HG03439 (cell line): ENCODE data around the gene VSIG1.

ENCODE experiments used
- ATAC-seq: cut with Tn5 transposase; IDR thresholded peaks from one replicate; pipeline ENCODE4 v1.9.1; 2021; ENCODE audit warnings: mild to moderate bottlenecking, moderate library complexity; ENCODE audit not compliant: unreplicated experiment

VSIG1 gene

GRCh38 chrX:108064001-108064400 lies 19.1 kb downstream of the VSIG1 start:
- ATAC-seq: no peak

GRCh38 chrX:108064613-108065012 lies 19.7 kb downstream of the VSIG1 start:
- peak; percentile 53 for ATAC-seq

- ATAC-seq: no peak
Observed at GRCh38 chrX:108068121-108068520, 23.3 kb downstream of the VSIG1 start.

GRCh38 chrX:108070891-108071290 lies 26.0 kb downstream of the VSIG1 start:
- ATAC-seq: no peak

GRCh38 chrX:108071578-108071977 lies 26.7 kb downstream of the VSIG1 start:
- no peak for ATAC-seq

GRCh38 chrX:108072746-108073145 lies 27.9 kb downstream of the VSIG1 start:
- ATAC-seq: no peak

GRCh38 chrX:108081110-108081509 lies 36.2 kb downstream of the VSIG1 start:
- ATAC-seq: no peak

- ATAC-seq: no peak
Observed at GRCh38 chrX:108087792-108088191, 42.9 kb downstream of the VSIG1 start.

GRCh38 chrX:108088511-108088910 lies 43.6 kb downstream of the VSIG1 start:
- no peak for ATAC-seq

GRCh38 chrX:108090491-108091263 lies 45.8 kb downstream of the VSIG1 start:
- ATAC-seq: peak; percentile 7

GRCh38 chrX:108091264-108091877 lies 46.5 kb downstream of the VSIG1 start, which contains the start of the genes ATG4A and PSMD10:
TSS of gene ATG4A (plus strand) at chrX:108091778. CDS start at chrX:108091827, 49 bp downstream.
TSS of gene PSMD10 (minus strand) at chrX:108091542. CDS start at chrX:108091520, 22 bp downstream.
- ATAC-seq: peak; percentile 96

GRCh38 chrX:108091878-108092291 lies 47.0 kb downstream of the VSIG1 start:
- peak; percentile 44 for ATAC-seq

- no peak for ATAC-seq
Observed at GRCh38 chrX:108097380-108097779, 52.5 kb downstream of the VSIG1 start.

- no peak for ATAC-seq
Observed at GRCh38 chrX:108105473-108105872, 60.6 kb downstream of the VSIG1 start.

GRCh38 chrX:108114541-108114940 lies 69.7 kb downstream of the VSIG1 start:
- ATAC-seq: no peak

- ATAC-seq: no peak
Observed at GRCh38 chrX:108117988-108118387, 73.1 kb downstream of the VSIG1 start.

GRCh38 chrX:108121291-108121690 lies 76.4 kb downstream of the VSIG1 start:
- no peak for ATAC-seq

- no peak for ATAC-seq
Observed at GRCh38 chrX:108122748-108123147, 77.9 kb downstream of the VSIG1 start.

GRCh38 chrX:108123591-108124366 lies 78.9 kb downstream of the VSIG1 start:
- ATAC-seq: no peak

- ATAC-seq: no peak
Observed at GRCh38 chrX:108126661-108127060, 81.8 kb downstream of the VSIG1 start.

GRCh38 chrX:108127152-108127551 lies 82.3 kb downstream of the VSIG1 start:
- no peak for ATAC-seq
